ENCODE data around the gene EIF4E.
"Not testable (repeated sequence)": the region's sequence is repeated elsewhere in the genome, so short reads cannot be mapped to it uniquely, and the experiment has no call there.

EIF4E gene

DNA sequence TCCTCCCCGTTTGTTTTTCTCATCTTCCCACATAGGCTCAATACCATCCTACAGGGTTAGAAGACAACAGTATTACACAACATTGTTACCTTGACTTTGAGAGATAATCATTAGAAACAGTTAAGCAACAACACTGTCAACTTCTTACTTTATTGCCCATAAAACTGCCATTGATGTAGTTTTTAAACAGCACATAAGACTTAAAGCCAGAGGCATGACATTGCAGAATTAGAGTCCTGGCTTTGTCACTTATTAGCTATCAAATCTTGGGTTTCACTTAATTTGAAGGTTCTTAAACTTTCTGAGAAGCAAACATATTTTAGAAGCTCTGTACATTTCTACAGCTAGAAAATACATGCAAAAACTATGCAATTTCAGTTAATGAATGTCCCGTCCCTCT is 41.8 kb downstream of the EIF4E start:
- H3K4me3 ChIP-seq (ENCODE audit: low read depth, low read length): no peak overlapping the region
- no peak for DNase-seq (ENCODE audit: low read depth)
- in situ Hi-C loops (cut with HindIII; ENCODE audit: low sequenced_read_pairs): no loop called here
- TF ChIP-seq, protein P1, sequence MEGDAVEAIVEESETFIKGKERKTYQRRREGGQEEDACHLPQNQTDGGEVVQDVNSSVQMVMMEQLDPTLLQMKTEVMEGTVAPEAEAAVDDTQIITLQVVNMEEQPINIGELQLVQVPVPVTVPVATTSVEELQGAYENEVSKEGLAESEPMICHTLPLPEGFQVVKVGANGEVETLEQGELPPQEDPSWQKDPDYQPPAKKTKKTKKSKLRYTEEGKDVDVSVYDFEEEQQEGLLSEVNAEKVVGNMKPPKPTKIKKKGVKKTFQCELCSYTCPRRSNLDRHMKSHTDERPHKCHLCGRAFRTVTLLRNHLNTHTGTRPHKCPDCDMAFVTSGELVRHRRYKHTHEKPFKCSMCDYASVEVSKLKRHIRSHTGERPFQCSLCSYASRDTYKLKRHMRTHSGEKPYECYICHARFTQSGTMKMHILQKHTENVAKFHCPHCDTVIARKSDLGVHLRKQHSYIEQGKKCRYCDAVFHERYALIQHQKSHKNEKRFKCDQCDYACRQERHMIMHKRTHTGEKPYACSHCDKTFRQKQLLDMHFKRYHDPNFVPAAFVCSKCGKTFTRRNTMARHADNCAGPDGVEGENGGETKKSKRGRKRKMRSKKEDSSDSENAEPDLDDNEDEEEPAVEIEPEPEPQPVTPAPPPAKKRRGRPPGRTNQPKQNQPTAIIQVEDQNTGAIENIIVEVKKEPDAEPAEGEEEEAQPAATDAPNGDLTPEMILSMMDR (IDR thresholded peaks at IDR 0.05; ENCODE audit: low read depth, low read length, missing control alignments): no peak

DNA sequence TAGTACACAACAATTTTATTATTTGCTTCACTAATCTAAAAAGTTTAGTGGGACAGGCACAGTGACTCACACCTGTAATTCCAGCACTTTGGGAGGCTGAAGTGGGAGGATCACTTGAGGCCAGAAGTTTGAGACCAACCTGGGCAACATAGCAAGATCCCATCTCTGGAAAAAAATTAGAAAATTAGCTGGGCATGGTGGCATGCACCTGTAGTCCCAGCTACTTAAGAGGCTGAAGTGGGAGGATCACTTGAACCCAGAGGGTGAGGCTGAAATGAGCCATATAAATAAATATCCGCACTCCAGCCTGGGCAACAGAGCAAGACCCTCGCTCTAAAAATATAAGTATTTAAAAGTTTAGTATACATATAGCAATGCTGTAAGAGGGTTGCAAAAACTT is 42.6 kb downstream of the EIF4E start:
- in situ Hi-C loops (cut with HindIII; ENCODE audit: low sequenced_read_pairs); DNase-seq (ENCODE audit: low read depth): not testable (repeated sequence)

DNA sequence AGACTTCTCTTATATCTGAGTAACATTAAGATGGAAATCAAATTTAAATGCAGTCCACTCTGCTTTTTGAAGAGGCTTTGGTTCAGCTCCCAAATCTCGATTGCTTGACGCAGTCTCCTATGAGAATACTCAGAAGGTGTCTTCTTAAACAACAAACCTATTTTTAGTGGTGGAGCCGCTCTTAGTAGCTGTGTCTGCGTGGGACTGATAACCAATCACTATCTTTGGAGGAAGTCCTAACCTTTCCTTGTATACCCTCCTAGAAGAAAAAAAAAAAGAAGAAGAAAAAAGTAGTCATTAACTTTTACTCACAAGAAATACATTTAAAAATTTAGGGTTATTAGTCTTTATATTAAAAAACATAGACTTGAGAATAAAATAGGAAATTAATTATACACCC is 48.0 kb downstream of the EIF4E start:
- DNase-seq (ENCODE audit: low read depth); in situ Hi-C loops (cut with HindIII; ENCODE audit: low sequenced_read_pairs): not testable (repeated sequence)

More for the DNA sequence above, 42.6 kb downstream of the EIF4E start:
- H3K4me3 ChIP-seq (ENCODE audit: low read depth, low read length): not testable (repeated sequence)

DNA sequence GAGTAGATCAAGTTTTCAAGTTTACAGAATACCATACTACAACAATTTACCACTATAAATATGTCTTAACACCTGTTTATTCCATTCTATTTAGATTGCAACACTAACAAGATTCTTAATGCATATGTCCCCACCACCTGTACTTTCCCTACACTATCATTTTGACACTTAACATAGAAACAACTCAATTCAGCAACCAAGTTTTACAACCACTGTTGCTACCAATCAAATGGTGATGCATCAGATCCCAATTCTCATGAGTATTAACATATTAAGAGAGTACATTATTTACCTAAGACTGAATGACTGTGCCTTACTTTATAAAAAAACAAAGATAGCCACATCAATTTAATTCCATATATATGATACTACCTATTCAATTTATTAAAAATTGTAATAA is 49.4 kb downstream of the EIF4E start:
- TF ChIP-seq, protein P1 (IDR thresholded peaks at IDR 0.05; ENCODE audit: low read depth, low read length, missing control alignments): no peak
- H3K4me3 ChIP-seq (ENCODE audit: low read depth, low read length): no peak overlapping the region
- DNase-seq (ENCODE audit: low read depth): no peak
- in situ Hi-C loops (cut with HindIII; ENCODE audit: low sequenced_read_pairs): no loop called here

More for the DNA sequence above, 48.0 kb downstream of the EIF4E start:
- H3K4me3 ChIP-seq (ENCODE audit: low read depth, low read length): not testable (repeated sequence)

DNA sequence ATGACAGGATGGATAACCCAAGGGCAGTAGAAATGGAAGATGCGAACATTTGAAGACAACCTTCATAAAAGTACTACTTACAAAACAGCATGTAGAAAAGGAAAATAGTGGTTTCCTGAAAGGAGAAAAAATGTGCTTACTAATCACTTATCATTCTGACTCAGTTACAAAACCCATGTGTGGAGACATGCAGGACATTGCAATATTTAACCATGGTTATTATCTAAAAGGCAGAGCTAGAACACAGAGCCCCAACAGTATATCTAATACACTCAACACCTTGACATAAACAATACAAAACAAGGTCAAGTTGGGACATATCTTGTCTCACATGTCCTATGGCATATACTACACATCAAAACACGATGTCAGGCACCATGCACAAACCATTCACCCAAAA is 55.9 kb downstream of the EIF4E start:
- in situ Hi-C loops (cut with HindIII; ENCODE audit: low sequenced_read_pairs): no loop called here
- TF ChIP-seq, protein P1 (IDR thresholded peaks at IDR 0.05; ENCODE audit: low read depth, low read length, missing control alignments): no peak
- no peak overlapping the region for H3K4me3 ChIP-seq (ENCODE audit: low read depth, low read length)
- DNase-seq (ENCODE audit: low read depth): peak; percentile 13

DNA sequence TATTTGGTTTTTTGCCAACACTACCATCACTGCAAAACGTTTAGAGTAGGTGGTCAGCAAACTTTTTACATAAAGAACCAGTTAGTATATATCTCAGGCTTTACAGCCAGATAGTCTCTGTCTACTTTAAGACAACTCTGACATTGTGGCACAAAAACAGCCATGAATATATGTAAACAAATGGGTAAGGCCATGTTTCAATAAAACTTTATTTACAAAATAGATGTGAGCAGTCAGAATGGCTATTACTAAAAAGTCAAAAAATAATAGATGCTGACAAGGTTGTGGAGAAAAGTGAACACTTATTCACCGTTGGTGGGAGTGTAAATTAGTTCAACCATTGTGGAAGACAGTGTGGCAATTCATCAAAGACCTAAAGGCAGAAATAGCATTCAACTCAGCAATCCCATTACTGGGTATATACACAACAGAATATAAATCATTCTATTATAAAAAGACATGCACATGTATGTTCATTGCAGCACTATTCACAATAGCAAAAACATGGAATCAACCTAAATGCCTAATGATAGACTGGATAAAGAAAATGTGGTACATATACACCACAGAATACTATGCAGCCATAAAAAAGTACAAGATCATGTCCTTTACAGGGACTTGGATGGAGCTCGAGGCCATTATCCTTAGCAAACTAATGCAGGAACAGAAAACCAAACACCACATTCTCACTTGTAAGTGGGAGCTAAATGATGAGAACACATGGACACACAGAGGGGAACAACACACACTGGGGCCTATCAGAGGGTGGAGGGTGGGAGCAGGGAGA is 56.6 kb downstream of the EIF4E start:
- in situ Hi-C loops (cut with HindIII; ENCODE audit: low sequenced_read_pairs); DNase-seq (ENCODE audit: low read depth); H3K4me3 ChIP-seq (ENCODE audit: low read depth, low read length): not testable (repeated sequence)

DNA sequence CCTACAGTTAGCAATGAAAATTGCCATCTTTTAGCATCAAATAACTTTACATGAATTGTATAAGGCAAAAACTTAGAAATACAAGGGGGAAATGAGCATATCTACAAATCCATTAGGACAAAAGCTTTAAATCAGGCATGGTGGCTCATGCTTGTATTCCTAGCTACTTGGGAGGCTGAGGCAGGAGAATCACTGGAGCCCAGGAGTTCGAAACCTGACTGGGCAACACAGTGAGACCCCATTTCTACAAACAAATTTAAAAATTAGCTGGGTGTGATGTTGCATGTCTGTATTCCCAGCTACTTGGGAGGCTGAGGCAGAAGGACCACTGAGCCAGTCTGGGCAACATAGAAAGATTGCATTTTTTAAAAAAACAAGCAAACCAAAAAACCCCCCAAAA is 61.3 kb downstream of the EIF4E start:
- no peak for DNase-seq (ENCODE audit: low read depth)
- no peak overlapping the region for H3K4me3 ChIP-seq (ENCODE audit: low read depth, low read length)
- in situ Hi-C loops (cut with HindIII; ENCODE audit: low sequenced_read_pairs): no loop called here
- TF ChIP-seq, protein P1 (IDR thresholded peaks at IDR 0.05; ENCODE audit: low read depth, low read length, missing control alignments): no peak

DNA sequence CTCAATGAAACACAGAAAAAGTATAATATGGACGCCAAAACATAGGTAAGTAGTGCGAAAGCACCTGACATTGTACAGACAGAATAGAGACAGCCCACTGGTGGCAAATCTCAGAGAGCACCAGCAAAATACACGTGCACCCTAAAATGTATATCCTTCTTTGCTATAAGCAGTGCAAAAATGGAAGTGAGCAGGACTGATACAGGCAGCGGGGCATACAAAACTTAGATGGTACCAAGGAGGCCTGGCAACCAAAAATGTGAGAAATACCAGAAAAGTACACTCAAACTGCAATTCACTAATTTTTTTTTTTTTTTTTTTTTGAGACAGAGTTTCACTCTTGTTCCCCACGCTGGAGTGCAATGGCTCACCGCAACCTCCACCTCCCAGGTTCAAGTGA is 63.9 kb downstream of the EIF4E start:
- no peak overlapping the region for H3K4me3 ChIP-seq (ENCODE audit: low read depth, low read length)
- in situ Hi-C loops (cut with HindIII; ENCODE audit: low sequenced_read_pairs): no loop called here
- TF ChIP-seq, protein P1 (IDR thresholded peaks at IDR 0.05; ENCODE audit: low read depth, low read length, missing control alignments): no peak
- no peak for DNase-seq (ENCODE audit: low read depth)

Measured in astrocyte of the cerebellum (primary cell).